HCT116 (cell line): Measurements from ENCODE around the gene ARID5A. TPM values are rescaled to one million over a fixed set of nuclear protein-coding genes. Genes with fewer than 3 reads are reported as not detected.

Experiments used
- ATAC-seq: fragments of 200-7000 bp; cut with Tn5 transposase; 2 replicates; pipeline ENCODE4 v1.9.1; 2020; ENCODE audit warnings: mild to moderate bottlenecking, moderate library complexity
- BruUV-seq: library from RNA; stranded (reverse); fragments of 400-500 nt; replicated peaks from 2 replicates; lab custom pipeline; 2021; lab: Mats Ljungman, UMichigan
- CTCF ChIA-PET: fragments of 300-600 bp; sonication (Branson Sonifier 250); formaldehyde crosslinking; loops from one replicate; lab custom pipeline; 2021; ENCODE audit warnings: antibody characterized with exemption; lab: Charles Lee
- POLR2A ChIA-PET: fragments of 300-600, 350-600 bp; sonication (Branson Sonifier 250); formaldehyde crosslinking; loops from one replicate; lab custom pipeline; 2021; ENCODE audit warnings: antibody characterized with exemption; lab: Charles Lee
- RAD21 ChIA-PET, 2 experiments: fragments of 300-600 bp; sonication (Branson Sonifier 250); formaldehyde crosslinking; loops; one replicate each; lab custom pipeline; 2023; ENCODE audit warnings: low total read pairs in 2 of 2; ENCODE audit not compliant: uncharacterized antibody in 2 of 2, unreplicated experiment in 2 of 2, low non-redundant PET in 1 of 2; lab: Charles Lee
- DNase-seq: peaks from one replicate; pipeline ENCODE4 v3.0.0-alpha.2; 2010; ENCODE audit warnings: low read depth, low spot score
- H2AFZ ChIP-seq: fragments of 200-600 bp; shearing (Covaris generic), sonication (generic); 2 replicates; pipeline ENCODE4 v1.6.1; 2017; ENCODE audit warnings: low read depth, mixed run types, mixed read lengths, antibody characterized with exemption, low read length; ENCODE audit not compliant: poor library complexity, severe bottlenecking
- H3K27ac ChIP-seq: 2 replicates; pipeline ENCODE4 v1.5.1; 2012; ENCODE audit warnings: low read depth, low read length
- H3K27me3 ChIP-seq: fragments of 200-600 bp; sonication (generic); 2 replicates; pipeline ENCODE4 v1.6.1; 2016; ENCODE audit warnings: mixed run types, low read length, mixed read lengths; ENCODE audit not compliant: insufficient read depth
- H3K36me3 ChIP-seq, 2 experiments: fragments of 200-500 bp in 1 of 2; fragments of 200-600 bp in 1 of 2; sonication (Bioruptor generic) in 1 of 2; sonication (generic) in 1 of 2; 2 replicates each; pipeline versions ENCODE4 v1.5.1 to v1.6.1; 2014 to 2016; ENCODE audit warnings: low read length in 2 of 2, inconsistent platforms in 1 of 2, mixed read lengths in 1 of 2, mixed run types in 1 of 2; ENCODE audit not compliant: insufficient read depth in 2 of 2, control insufficient read depth in 1 of 2
- H3K4me1 ChIP-seq, 2 experiments: fragments of 200-600 bp in 1 of 2; sonication (generic) in 1 of 2; 2 replicates each; pipeline versions ENCODE4 v1.5.1 to v1.6.1; 2012 to 2017; ENCODE audit warnings: low read length in 2 of 2, inconsistent platforms in 1 of 2, mild to moderate bottlenecking in 1 of 2, mixed read lengths in 1 of 2, mixed run types in 1 of 2, moderate library complexity in 1 of 2; ENCODE audit not compliant: insufficient read depth in 2 of 2, control insufficient read depth in 1 of 2
- H3K4me2 ChIP-seq: fragments of 200-600 bp; sonication (generic); 2 replicates; pipeline ENCODE4 v1.6.1; 2017; ENCODE audit warnings: mixed run types, low read length, mixed read lengths
- H3K4me3 ChIP-seq, 2 experiments: fragments of 200-600 bp in 1 of 2; sonication (generic) in 1 of 2; replicated peaks in 1 of 2; 2 replicates each; pipeline ENCODE4 v1.5.1; 2011 to 2016; ENCODE audit warnings: low read length in 2 of 2, control low read depth in 1 of 2, low read depth in 1 of 2, mild to moderate bottlenecking in 1 of 2, mixed read lengths in 1 of 2, mixed run types in 1 of 2
- H3K79me2 ChIP-seq: fragments of 200-600 bp; sonication (generic); 2 replicates; pipeline ENCODE4 v1.6.1; 2017; ENCODE audit warnings: mild to moderate bottlenecking, mixed run types, low read length, moderate library complexity, mixed read lengths; ENCODE audit not compliant: insufficient read depth
- H3K9ac ChIP-seq: fragments of 200-600 bp; sonication (generic); 2 replicates; pipeline ENCODE4 v1.6.1; 2016; ENCODE audit warnings: low read length, mixed read lengths
- H3K9me2 ChIP-seq: fragments of 200-600 bp; sonication (generic), shearing (Covaris generic); 2 replicates; pipeline ENCODE4 v1.6.1; 2017; ENCODE audit warnings: mixed run types, mild to moderate bottlenecking, moderate library complexity; ENCODE audit not compliant: insufficient read depth
- H3K9me3 ChIP-seq, 2 experiments: fragments of 200-500 bp in 1 of 2; fragments of 200-600 bp in 1 of 2; sonication (Bioruptor generic) in 1 of 2; sonication (generic) in 1 of 2; 2 replicates each; pipeline ENCODE4 v1.6.1; 2014 to 2017; ENCODE audit warnings: low read length in 2 of 2, mixed read lengths in 2 of 2, inconsistent platforms in 1 of 2, low read depth in 1 of 2, mild to moderate bottlenecking in 1 of 2, mixed run types in 1 of 2, moderate library complexity in 1 of 2; ENCODE audit not compliant: control insufficient read depth in 1 of 2, insufficient read depth in 1 of 2
- H4K20me1 ChIP-seq: fragments of 200-600 bp; sonication (generic), shearing (Covaris generic); 2 replicates; pipeline ENCODE4 v1.6.1; 2017; ENCODE audit warnings: mixed run types, mild to moderate bottlenecking, moderate library complexity; ENCODE audit not compliant: insufficient read depth
- ATF3 ChIP-seq: IDR thresholded peaks from 2 replicates; pipeline ENCODE4 v1.6.1; 2012
- CBX3 ChIP-seq: IDR thresholded peaks from 2 replicates; pipeline ENCODE4 v1.6.1; 2012; ENCODE audit warnings: low read depth
- EGR1 ChIP-seq: IDR thresholded peaks from 2 replicates; pipeline ENCODE4 v1.6.1; 2012; ENCODE audit warnings: low read depth
- EZH2phosphoT487 ChIP-seq: fragments of 200-600 bp; IDR thresholded peaks from 2 replicates; pipeline ENCODE4 v1.6.1; 2018; ENCODE audit warnings: antibody characterized with exemption, borderline replicate concordance
- FOSL1 ChIP-seq: IDR thresholded peaks from 2 replicates; pipeline ENCODE4 v1.6.1; 2012; ENCODE audit warnings: low read depth
- POLR2A ChIP-seq: IDR thresholded peaks from 2 replicates; pipeline ENCODE4 v1.7.0; 2011; ENCODE audit warnings: borderline replicate concordance; ENCODE audit not compliant: insufficient read depth, insufficient read length; ENCODE audit errors: extremely low read depth
- REST ChIP-seq: IDR thresholded peaks from 2 replicates; pipeline ENCODE4 v1.6.1; 2012; ENCODE audit warnings: low read depth
- SP1 ChIP-seq: IDR thresholded peaks from 2 replicates; pipeline ENCODE4 v1.6.1; 2012; ENCODE audit warnings: low read depth
- YY1 ChIP-seq: IDR thresholded peaks from 2 replicates; pipeline ENCODE4 v1.6.1; 2011; ENCODE audit warnings: low read length, low read depth, moderate library complexity, mild to moderate bottlenecking; ENCODE audit not compliant: insufficient replicate concordance; ENCODE audit errors: extremely low read depth
- ZBTB33 ChIP-seq: IDR thresholded peaks from 2 replicates; pipeline ENCODE4 v1.6.1; 2011; ENCODE audit warnings: mild to moderate bottlenecking, low read length, moderate library complexity; ENCODE audit not compliant: insufficient replicate concordance; ENCODE audit errors: extremely low read depth
- ZFX ChIP-seq: fragments of 450-650 bp; IDR thresholded peaks from 2 replicates; pipeline ENCODE4 v1.6.1; 2017
- intact Hi-C: fragments of 100-400 bp; cut with micrococcal nuclease; formaldehyde crosslinking; loops from 2 replicates; pipeline ENCODE4 v1.10.0; 2022
- total RNA-seq: library from RNA; stranded (reverse); gene quantifications from one replicate; pipeline ENCODE4 v1.2.1, GENCODE V29; 2021; ENCODE audit not compliant: unreplicated experiment

ARID5A gene
- total RNA-seq, 1 experiment from 2014 or later: 8.2 TPM

- TF ChIP-seq REST: no peak
Observed at GRCh38 chr2:96493072-96493471, 43.5 kb upstream of the ARID5A start (continued).

GRCh38 chr2:96494188-96494587 lies 42.4 kb upstream of the ARID5A start:
- POLR2A ChIA-PET: interaction anchor here (0.9 kb wide), 1 partner anchor 169 kb away, joined by 3 read pairs; the partner anchor contains the start of gene ITPRIPL1
- ATAC-seq (no peak), DNase-seq (no peak)
- Histone ChIP-seq H2AFZ (no peak overlapping the region), H3K27ac (no peak overlapping the region), H3K79me2 (no peaks in the 10 kb centered on the region), H3K4me1 (peaks cover 16 to 22% of the 10 kb centered on the region in 2 experiments), H3K9ac (no peak overlapping the region), H3K9me3 (no peaks in the 10 kb centered on the region; a peak in 1 of 4 replicates), H3K36me3 (no peaks in the 10 kb centered on the region), H3K9me2 (no peaks in the 10 kb centered on the region), H3K4me3 (no peak overlapping the region), H4K20me1 (no peaks in the 10 kb centered on the region), H3K27me3 (no peaks in the 10 kb centered on the region), H3K4me2 (no peak overlapping the region)
- intact Hi-C loops: loop anchor here (5.0 kb wide), 1 partner anchor 87 kb away; no protein-coding TSS in a partner anchor
- TF ChIP-seq CBX3 (no peak), ZFX (no peak), SP1 (no peak), POLR2A (no peak), ATF3 (no peak), EGR1 (no peak), ZBTB33 (no peak), YY1 (no peak), FOSL1 (no peak), EZH2phosphoT487 (no peak)
- no TSS peak for BruUV-seq
- CTCF ChIA-PET: interaction anchor here (1.9 kb wide), 1 partner anchor 15 kb away, joined by 5 read pairs; no protein-coding TSS in a partner anchor
- RAD21 ChIA-PET: no interaction called here
